Mucosa of stomach (tissue), 1 donor: ENCODE measurements around the gene GIMAP7.

Experiments used
- H3K27me3 ChIP-seq: one replicate; pipeline ENCODE4 v1.7.0; 2013; ENCODE audit warnings: mild to moderate bottlenecking, low read length; ENCODE audit not compliant: control insufficient read depth, insufficient read depth
- H3K36me3 ChIP-seq: one replicate; pipeline ENCODE4 v1.7.0; 2013; ENCODE audit warnings: low read length; ENCODE audit not compliant: control insufficient read depth, insufficient read depth
- H3K4me1 ChIP-seq: one replicate; pipeline ENCODE4 v1.7.0; 2013; ENCODE audit warnings: mild to moderate bottlenecking, low read length; ENCODE audit not compliant: control insufficient read depth, insufficient read depth
- H3K4me3 ChIP-seq: one replicate; pipeline ENCODE4 v1.7.0; 2013; ENCODE audit warnings: low read length
- H3K9ac ChIP-seq: one replicate; pipeline ENCODE4 v1.7.0; 2013; ENCODE audit warnings: mild to moderate bottlenecking, low read length, moderate library complexity
- H3K9me3 ChIP-seq: one replicate; pipeline ENCODE4 v1.7.0; 2013; ENCODE audit warnings: mild to moderate bottlenecking, low read length, moderate library complexity; ENCODE audit not compliant: control insufficient read depth
- donor health status: Pancreatic carcinoma.

GIMAP7 gene

GRCh38 chr7:150514748-150515222 lies at the start of gene GIMAP7:
Gene GIMAP7, plus strand, starts transcription at chr7:150514872. Its CDS starts 5,103 bp downstream, at chr7:150519975.
- no peaks in the 10 kb centered on the region for H3K27me3 ChIP-seq
- H3K36me3 ChIP-seq, result no peaks in the 10 kb centered on the region
- H3K4me1 ChIP-seq, result no peaks in the 10 kb centered on the region
- peak within 1 kb of the TSS; percentile 34 for H3K4me3 ChIP-seq
- H3K9me3 ChIP-seq, result no peaks in the 10 kb centered on the region
- peak within 1 kb of the TSS; percentile 56 for H3K9ac ChIP-seq

- Histone ChIP-seq H3K4me1 (no peaks in the 10 kb centered on the region), H3K27me3 (no peaks in the 10 kb centered on the region), H3K9ac (no peak overlapping the region), H3K9me3 (no peaks in the 10 kb centered on the region), H3K4me3 (no peak overlapping the region), H3K36me3 (no peaks in the 10 kb centered on the region)
Observed at GRCh38 chr7:150464962-150465361, 49.7 kb upstream of the GIMAP7 start.

- H3K4me1 ChIP-seq, result no peaks in the 10 kb centered on the region
- H3K9me3 ChIP-seq, result no peaks in the 10 kb centered on the region
- H3K4me3 ChIP-seq, result no peak overlapping the region
- H3K9ac ChIP-seq, result no peak overlapping the region
- H3K27me3 ChIP-seq, result no peaks in the 10 kb centered on the region
- H3K36me3 ChIP-seq, result no peaks in the 10 kb centered on the region
Observed at GRCh38 chr7:150465414-150465813, 49.3 kb upstream of the GIMAP7 start.

- H3K4me3 ChIP-seq, result no peak overlapping the region
- H3K9ac ChIP-seq, result no peak overlapping the region
- no peaks in the 10 kb centered on the region for H3K4me1 ChIP-seq
- no peaks in the 10 kb centered on the region for H3K27me3 ChIP-seq
- H3K36me3 ChIP-seq, result no peaks in the 10 kb centered on the region
- no peaks in the 10 kb centered on the region for H3K9me3 ChIP-seq
Observed at GRCh38 chr7:150466477-150466876, 48.2 kb upstream of the GIMAP7 start.

GRCh38 chr7:150468241-150468640 lies 46.4 kb upstream of the GIMAP7 start:
- H3K9me3 ChIP-seq, result no peaks in the 10 kb centered on the region
- H3K9ac ChIP-seq, result no peak overlapping the region
- no peak overlapping the region for H3K4me3 ChIP-seq
- H3K4me1 ChIP-seq, result no peaks in the 10 kb centered on the region
- H3K36me3 ChIP-seq, result no peaks in the 10 kb centered on the region
- H3K27me3 ChIP-seq, result no peaks in the 10 kb centered on the region

GRCh38 chr7:150471886-150472285 lies 42.8 kb upstream of the GIMAP7 start:
- H3K4me1 ChIP-seq, result no peaks in the 10 kb centered on the region
- no peaks in the 10 kb centered on the region for H3K9me3 ChIP-seq
- no peak overlapping the region for H3K4me3 ChIP-seq
- no peaks in the 10 kb centered on the region for H3K36me3 ChIP-seq
- no peaks in the 10 kb centered on the region for H3K27me3 ChIP-seq
- H3K9ac ChIP-seq, result no peak overlapping the region

GRCh38 chr7:150473902-150474301 lies 40.8 kb upstream of the GIMAP7 start:
- no peaks in the 10 kb centered on the region for H3K9me3 ChIP-seq
- no peak overlapping the region for H3K9ac ChIP-seq
- H3K4me1 ChIP-seq, result no peaks in the 10 kb centered on the region
- no peaks in the 10 kb centered on the region for H3K36me3 ChIP-seq
- no peaks in the 10 kb centered on the region for H3K27me3 ChIP-seq
- no peak overlapping the region for H3K4me3 ChIP-seq

- Histone ChIP-seq H3K36me3 (no peaks in the 10 kb centered on the region), H3K9ac (no peak overlapping the region), H3K4me1 (no peaks in the 10 kb centered on the region), H3K27me3 (no peaks in the 10 kb centered on the region), H3K9me3 (no peaks in the 10 kb centered on the region), H3K4me3 (no peak overlapping the region)
Observed at GRCh38 chr7:150476285-150476684, 38.4 kb upstream of the GIMAP7 start.

GRCh38 chr7:150476819-150477631 lies 37.6 kb upstream of the GIMAP7 start:
- no peaks in the 10 kb centered on the region for H3K4me1 ChIP-seq
- H3K9me3 ChIP-seq, result no peaks in the 10 kb centered on the region
- no peaks in the 10 kb centered on the region for H3K27me3 ChIP-seq
- no peak overlapping the region for H3K4me3 ChIP-seq
- H3K9ac ChIP-seq, result no peak overlapping the region
- H3K36me3 ChIP-seq, result no peaks in the 10 kb centered on the region

GRCh38 chr7:150479023-150479716 lies 35.5 kb upstream of the GIMAP7 start:
- Histone ChIP-seq H3K9me3 (no peaks in the 10 kb centered on the region), H3K4me3 (no peak overlapping the region), H3K36me3 (no peaks in the 10 kb centered on the region), H3K4me1 (no peaks in the 10 kb centered on the region), H3K9ac (no peak overlapping the region), H3K27me3 (no peaks in the 10 kb centered on the region)

- Histone ChIP-seq H3K9ac (no peak overlapping the region), H3K36me3 (no peaks in the 10 kb centered on the region), H3K4me1 (no peaks in the 10 kb centered on the region)
Observed at GRCh38 chr7:150481186-150481920, 33.3 kb upstream of the GIMAP7 start.

GRCh38 chr7:150481922-150482321 lies 32.8 kb upstream of the GIMAP7 start:
- Histone ChIP-seq H3K4me3 (no peak overlapping the region), H3K9me3 (no peaks in the 10 kb centered on the region), H3K4me1 (no peaks in the 10 kb centered on the region), H3K36me3 (no peaks in the 10 kb centered on the region), H3K27me3 (no peaks in the 10 kb centered on the region), H3K9ac (no peak overlapping the region)

More at GRCh38 chr7:150481186-150481920, 33.3 kb upstream of the GIMAP7 start:
- H3K9me3 ChIP-seq, result no peaks in the 10 kb centered on the region
- no peak overlapping the region for H3K4me3 ChIP-seq
- H3K27me3 ChIP-seq, result no peaks in the 10 kb centered on the region
